Adrenal gland (tissue), 12 donors: Measurements from ENCODE around the gene TBX3. TPM values are rescaled to one million over a fixed set of nuclear protein-coding genes. Genes with fewer than 3 reads are reported as not detected.

Experiments
- DNase-seq, 7 donors: peaks; one replicate each; pipeline ENCODE4 v3.0.0-alpha.2; 2019 to 2020
- H3K27ac ChIP-seq, 5 donors: fragments of 200-600 bp; sonication (generic) in 4 of 5; 1 replicate in 3 of 5; 2 replicates in 2 of 5; pipeline versions ENCODE4 v1.5.1 to v1.8.0; 2016 to 2020; ENCODE audit warnings: mild to moderate bottlenecking in 1 of 5
- H3K27me3 ChIP-seq: fragments of 200-600 bp; 2 replicates; pipeline ENCODE4 v1.8.0; 2021
- H3K36me3 ChIP-seq, 2 donors: fragments of 200-600 bp; replicated peaks in 1 of 2; 1 replicate in 1 of 2; 2 replicates in 1 of 2; pipeline versions ENCODE4 v1.5.1 to v1.8.0; 2018 to 2022
- H3K4me1 ChIP-seq, 2 donors: fragments of 200-600 bp; replicated peaks in 1 of 2; 1 replicate in 1 of 2; 2 replicates in 1 of 2; pipeline versions ENCODE4 v1.5.1 to v1.8.0; 2018 to 2021
- H3K4me3 ChIP-seq, 4 donors: fragments of 200-600 bp; sonication (generic) in 3 of 4; one replicate each; pipeline ENCODE4 v1.5.1; 2016 to 2018
- H3K9me3 ChIP-seq, 3 donors: fragments of 200-600 bp; sonication (generic) in 1 of 3; replicated peaks in 1 of 3; 1 replicate in 2 of 3; 2 replicates in 1 of 3; pipeline versions ENCODE4 v1.5.1 to v1.8.0; 2016 to 2021
- POLR2A ChIP-seq, 2 donors: fragments of 450-650 bp; IDR thresholded peaks; one replicate each; pipeline ENCODE4 v1.6.1; 2017; ENCODE audit warnings: antibody characterized with exemption in 2 of 2, mild to moderate bottlenecking in 2 of 2, moderate library complexity in 1 of 2
- WGBS, 4 donors: extraction: QIAGEN DNeasy Blood & Tissue Kit in 2 of 4; methylation state at CpG; one replicate each; pipeline versions ENCODE4 v1.1.5 to v1.1.7; 2013 to 2017; 5-methylcytosine and 5-hydroxymethylcytosine counted together
- intact Hi-C, 2 donors: fragments of 100-400 bp; cut with DNase I; formaldehyde crosslinking; loops; one replicate each; pipeline versions ENCODE4 v1.14.1 to v1.15.0; 2022 to 2023
- polyA plus RNA-seq, 3 donors: library from polyadenylated mRNA; stranded (reverse); fragments of 200-250 nt in 2 of 3; fragments of 350-450 nt in 1 of 3; fragmentation: Illumina TruSeq in 1 of 3; extraction: RNeasy Lipid Tissue Mini Kit (QIAGEN cat#74804) in 1 of 3; gene quantifications; one replicate each; pipeline ENCODE4 v1.2.3, GENCODE V29; 2013 to 2014
- total RNA-seq, 9 donors: library from RNA; depleted of rRNA in 4 of 9; stranded (reverse); fragments of >200 nt in 4 of 9; fragments of 120-200 nt in 1 of 9; fragmentation: NEBNext Ultra II Directional in 1 of 9; extraction: Animal tissue kit (Norgen Biotek cat#: 25700) in 1 of 9; gene quantifications; one replicate each; pipeline versions ENCODE4 v1.1.0 to v1.2.4, GENCODE V29; 2013 to 2023
- TF ChIP-seq, protein P1 (sequence below), 6 experiments: fragments of 450-650 bp in 4 of 6; fragments of 200-600 bp in 2 of 6; sonication (generic) in 1 of 6; IDR thresholded peaks; 1 replicate in 5 of 6; 2 replicates in 1 of 6; pipeline versions ENCODE4 v1.5.1 to v1.8.0; 2016 to 2021; ENCODE audit warnings: antibody characterized with exemption in 6 of 6, mild to moderate bottlenecking in 2 of 6, moderate library complexity in 1 of 6
- donor health status: healthy with polysubstance abuse.
- donor health status: Bipolar disorder and iron deficiency.
- donor health status: DM: yes; HTN: yes; CAD: no.
- donor health status: DM: no; HTN: no; CAD: no.
- donor health status: DM: no; HTN: no; CAD: no.
- donor health status: DM: yes; HTN: yes; CAD: no.

TBX3 gene
- total and polyA plus RNA-seq, 12 donors, result 156 to 602 (median 354) TPM

DNA sequence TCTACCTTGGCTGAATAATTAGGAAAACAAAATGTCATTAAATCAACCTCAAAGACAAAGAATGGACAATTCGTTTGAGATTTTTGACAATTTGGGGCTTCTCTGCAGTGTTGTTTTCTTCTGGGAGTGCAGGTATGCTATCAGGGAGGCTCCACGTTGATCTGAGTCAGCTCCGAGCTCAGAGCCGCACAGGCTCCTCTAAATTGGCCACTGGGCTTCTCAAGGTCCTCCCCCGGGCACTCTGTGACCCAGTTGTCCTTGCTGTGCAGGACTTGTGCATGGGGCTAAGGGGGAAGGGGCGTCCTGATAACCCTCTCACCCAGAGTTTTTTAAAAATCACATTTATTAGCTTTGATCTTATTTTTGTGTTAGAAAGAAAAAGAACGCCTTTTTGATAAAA, 52.7 kb downstream of the TBX3 start:
- 26 to 41% (median 28%) methylated on average over 7 of the region's 7 CpGs for WGBS, 4 donors
- no peaks in the 10 kb centered on the region for H3K27me3 ChIP-seq
- H3K36me3 ChIP-seq, result no peaks in the 10 kb centered on the region
- intact Hi-C loops, result no loop called here
- no peaks in the 10 kb centered on the region for H3K4me1 ChIP-seq
- no peaks in the 10 kb centered on the region for H3K9me3 ChIP-seq
- no peak overlapping the region for H3K4me3 ChIP-seq
- TF ChIP-seq, protein P1, sequence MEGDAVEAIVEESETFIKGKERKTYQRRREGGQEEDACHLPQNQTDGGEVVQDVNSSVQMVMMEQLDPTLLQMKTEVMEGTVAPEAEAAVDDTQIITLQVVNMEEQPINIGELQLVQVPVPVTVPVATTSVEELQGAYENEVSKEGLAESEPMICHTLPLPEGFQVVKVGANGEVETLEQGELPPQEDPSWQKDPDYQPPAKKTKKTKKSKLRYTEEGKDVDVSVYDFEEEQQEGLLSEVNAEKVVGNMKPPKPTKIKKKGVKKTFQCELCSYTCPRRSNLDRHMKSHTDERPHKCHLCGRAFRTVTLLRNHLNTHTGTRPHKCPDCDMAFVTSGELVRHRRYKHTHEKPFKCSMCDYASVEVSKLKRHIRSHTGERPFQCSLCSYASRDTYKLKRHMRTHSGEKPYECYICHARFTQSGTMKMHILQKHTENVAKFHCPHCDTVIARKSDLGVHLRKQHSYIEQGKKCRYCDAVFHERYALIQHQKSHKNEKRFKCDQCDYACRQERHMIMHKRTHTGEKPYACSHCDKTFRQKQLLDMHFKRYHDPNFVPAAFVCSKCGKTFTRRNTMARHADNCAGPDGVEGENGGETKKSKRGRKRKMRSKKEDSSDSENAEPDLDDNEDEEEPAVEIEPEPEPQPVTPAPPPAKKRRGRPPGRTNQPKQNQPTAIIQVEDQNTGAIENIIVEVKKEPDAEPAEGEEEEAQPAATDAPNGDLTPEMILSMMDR (IDR thresholded peaks at IDR 0.05), result no peak
- peak in 1 of 2 donors; percentile 34 for TF ChIP-seq POLR2A (IDR thresholded peaks at IDR 0.05)
- peak overlapping the region in 4 of 5 donors; percentile 31 to 77 (median 64) for H3K27ac ChIP-seq
- peak; percentile 57 to 82 (median 73) for DNase-seq

DNA sequence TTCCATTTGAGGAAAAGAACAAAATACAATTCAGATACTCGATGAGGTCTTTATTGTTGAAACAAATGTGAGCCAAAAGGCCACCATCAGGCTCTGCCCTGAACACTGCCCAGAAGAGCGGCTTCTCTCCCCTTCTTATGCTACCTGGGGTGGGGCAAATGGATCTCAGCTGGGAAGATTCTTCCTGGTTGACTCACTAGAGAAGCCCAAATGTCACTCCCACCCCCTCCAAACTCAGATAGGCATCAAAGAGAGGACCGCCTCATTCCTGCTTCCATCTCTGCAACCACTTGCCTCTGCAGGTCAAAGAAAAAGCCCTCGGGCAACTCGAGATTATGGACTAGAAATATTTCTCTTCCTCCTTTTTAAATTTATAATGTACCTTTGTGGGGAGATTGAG, 55.8 kb downstream of the TBX3 start:
- H3K27me3 ChIP-seq, result no peaks in the 10 kb centered on the region
- 73 to 81% (median 74%) methylated on average over 5 of the region's 5 CpGs for WGBS, 4 donors

DNA sequence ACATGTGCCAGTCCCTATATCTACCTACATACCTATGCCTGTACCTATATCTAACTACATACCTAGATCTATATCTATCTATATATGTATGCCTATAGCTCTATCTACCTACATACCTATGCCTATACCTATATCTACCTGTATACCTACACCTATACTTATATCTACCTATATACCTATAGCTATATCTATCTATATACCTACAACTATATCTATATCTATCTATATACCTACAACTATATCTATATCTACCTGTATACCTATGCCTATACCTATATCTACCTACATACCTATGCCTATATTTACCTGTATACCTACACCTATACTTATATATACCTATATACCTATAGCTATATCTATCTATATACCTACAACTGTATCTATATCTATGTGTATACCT, 56.6 kb downstream of the TBX3 start:
- Histone ChIP-seq H3K4me1 (no peaks in the 10 kb centered on the region), H3K27me3 (no peaks in the 10 kb centered on the region), H3K36me3 (no peaks in the 10 kb centered on the region), H3K9me3 (no peaks in the 10 kb centered on the region), H3K27ac (no peak overlapping the region), H3K4me3 (no peak overlapping the region)
- TF ChIP-seq POLR2A (IDR thresholded peaks at IDR 0.05), result no peak
- TF ChIP-seq, protein P1 (IDR thresholded peaks at IDR 0.05), result no peak
- DNase-seq, result no peak
- intact Hi-C loops, result loop anchor here (5.0 to 10.0 kb wide), 3 partner anchors 35 to 1287 kb away; no protein-coding TSS in a partner anchor

More for the DNA sequence above, 55.8 kb downstream of the TBX3 start:
- Histone ChIP-seq H3K4me3 (no peak overlapping the region), H3K36me3 (no peaks in the 10 kb centered on the region), H3K4me1 (no peaks in the 10 kb centered on the region), H3K27ac (no peak overlapping the region), H3K9me3 (no peaks in the 10 kb centered on the region)
- intact Hi-C loops, result loop anchor here (5.0 to 10.0 kb wide), 3 partner anchors 34 to 1287 kb away; no protein-coding TSS in a partner anchor
- no peak for DNase-seq
- no peak for TF ChIP-seq POLR2A (IDR thresholded peaks at IDR 0.05)
- TF ChIP-seq, protein P1 (IDR thresholded peaks at IDR 0.05), result no peak

DNA sequence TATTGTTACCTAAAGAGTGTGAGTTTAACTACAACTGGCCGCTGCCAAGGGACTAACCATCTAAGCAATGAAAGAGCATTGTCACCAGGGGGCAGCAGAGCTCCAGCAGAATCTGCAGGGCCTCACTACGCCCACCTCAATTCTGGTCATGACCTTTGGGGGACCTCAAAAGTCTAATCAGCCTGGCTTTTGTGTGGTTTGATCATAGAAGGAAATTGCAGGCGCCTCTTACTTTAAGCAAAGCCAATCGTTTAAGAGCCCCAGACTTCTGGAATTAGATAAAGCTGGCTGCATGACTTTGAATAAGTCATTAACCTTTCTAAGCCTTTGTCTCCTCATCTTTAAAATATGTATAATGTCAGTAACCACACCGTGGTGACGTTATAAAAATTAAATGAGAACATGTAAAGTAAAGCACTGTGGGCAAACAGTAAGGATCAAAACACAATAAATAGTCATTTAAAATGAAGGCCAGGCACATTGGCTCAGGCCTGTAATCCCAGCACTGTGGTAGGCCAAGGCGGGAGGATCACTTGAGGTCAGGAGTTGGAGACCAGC, 58.6 kb downstream of the TBX3 start:
- Histone ChIP-seq H3K27me3 (no peaks in the 10 kb centered on the region), H3K36me3 (no peaks in the 10 kb centered on the region), H3K4me3 (no peak overlapping the region), H3K27ac (no peak overlapping the region), H3K9me3 (no peaks in the 10 kb centered on the region), H3K4me1 (no peaks in the 10 kb centered on the region)
- DNase-seq, result peak; percentile 54 to 76 (median 64)
- 28 to 37% (median 36%) methylated on average over 6 to 7 of the region's 7 CpGs for WGBS, 4 donors
- TF ChIP-seq, protein P1 (IDR thresholded peaks at IDR 0.05), result peak; percentile 68 to 84 (median 79)
- TF ChIP-seq POLR2A (IDR thresholded peaks at IDR 0.05), result no peak
- intact Hi-C loops, result loop anchor here (5.0 to 10.0 kb wide), 3 partner anchors 37 to 1289 kb away; no protein-coding TSS in a partner anchor
